Stimulated activated CD4-positive, alpha-beta T cell treated with anti-CD3 and anti-CD28 coated beads, Interleukin-2, amount 100 ng/mL, for 4 hours (primary cell): ENCODE measurements around the gene AMH.
"Not testable (repeated sequence)": the region's sequence is repeated elsewhere in the genome, so short reads cannot be mapped to it uniquely, and the experiment has no call there.

Source experiments
- DNase-seq: peaks from one replicate; pipeline ENCODE4 v3.0.0-alpha.2; 2020; ENCODE audit warnings: low read depth

AMH gene

DNA sequence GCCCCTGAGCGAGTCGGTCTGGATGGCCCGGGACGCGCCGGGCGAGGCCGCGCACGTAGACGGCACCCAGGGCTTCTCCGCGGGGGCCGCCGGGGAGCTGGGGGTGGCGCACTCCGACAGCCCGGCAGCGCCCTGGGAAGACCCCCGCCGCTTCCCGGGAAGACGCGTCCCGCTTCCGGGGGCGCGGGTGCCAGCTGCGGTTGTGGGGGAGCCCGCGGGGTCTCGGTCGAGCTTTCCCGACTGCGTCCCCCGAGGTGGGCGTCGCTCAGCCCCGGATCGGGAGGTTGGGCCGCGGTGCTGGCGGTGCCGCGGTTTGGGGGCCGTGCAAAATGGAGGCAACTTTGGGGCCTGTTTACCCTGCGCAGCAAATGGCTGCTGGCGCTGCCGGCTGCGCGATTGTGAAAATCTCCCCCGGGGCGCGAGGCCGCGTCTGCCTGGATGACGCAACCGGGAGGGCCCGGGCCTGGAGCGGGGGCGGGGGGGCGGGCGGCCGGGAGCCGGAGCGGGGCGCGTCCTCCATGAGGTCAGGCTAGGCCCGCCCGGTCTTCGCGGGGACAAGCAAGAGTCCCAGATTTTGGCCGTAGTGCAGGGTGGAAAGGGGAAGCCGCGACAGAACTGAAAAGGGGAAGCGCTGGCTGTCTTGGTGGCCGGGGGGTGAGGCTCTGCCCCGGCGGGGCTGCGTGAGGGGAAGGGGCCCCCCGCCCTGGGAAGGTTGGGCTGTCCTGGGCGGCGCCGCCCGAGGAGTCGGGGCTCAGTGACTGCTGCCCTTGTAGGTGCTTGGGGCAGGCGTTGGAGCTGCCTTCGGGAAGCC, 21.5 kb downstream of the AMH start:
- peak; percentile 69 for DNase-seq

DNA sequence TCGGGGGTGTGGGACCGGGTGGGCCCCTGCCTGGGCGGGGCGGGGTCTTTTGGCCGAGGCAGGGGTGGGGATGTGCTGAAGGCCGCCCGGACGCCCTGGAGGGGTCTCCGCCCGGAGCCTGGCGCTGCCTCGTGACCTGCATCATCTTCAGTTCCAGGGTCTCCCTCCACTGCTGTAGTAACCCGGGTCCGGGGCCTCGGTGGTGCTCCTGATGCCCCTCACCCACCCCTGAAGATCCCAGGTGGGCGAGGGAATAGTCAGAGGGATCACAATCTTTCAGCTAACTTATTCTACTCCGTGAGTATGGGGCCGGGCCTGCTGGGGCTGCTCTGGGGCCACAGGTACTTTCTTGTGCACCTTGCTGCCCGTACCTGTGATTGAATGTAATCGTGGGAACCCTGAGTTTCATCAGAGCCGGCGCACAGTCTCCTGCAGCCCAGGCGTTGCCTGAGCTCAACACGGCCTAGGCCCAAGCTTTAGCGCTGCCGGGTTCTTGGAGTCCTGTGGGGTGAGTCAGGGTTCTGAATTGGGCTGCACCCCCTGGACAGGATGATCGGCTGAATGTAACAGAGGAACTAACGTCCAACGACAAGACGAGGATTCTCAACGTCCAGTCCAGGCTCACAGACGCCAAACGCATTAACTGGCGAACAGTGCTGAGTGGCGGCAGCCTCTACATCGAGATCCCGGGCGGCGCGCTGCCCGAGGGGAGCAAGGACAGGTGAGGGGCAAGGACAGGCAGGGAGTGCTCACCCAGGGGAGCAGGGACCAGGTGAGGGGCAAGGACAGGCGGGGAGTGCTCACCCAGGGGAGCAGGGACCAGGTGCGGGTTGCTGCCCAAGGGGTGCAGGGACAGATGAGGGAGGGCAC, 22.3 kb downstream of the AMH start:
- no peak for DNase-seq

DNA sequence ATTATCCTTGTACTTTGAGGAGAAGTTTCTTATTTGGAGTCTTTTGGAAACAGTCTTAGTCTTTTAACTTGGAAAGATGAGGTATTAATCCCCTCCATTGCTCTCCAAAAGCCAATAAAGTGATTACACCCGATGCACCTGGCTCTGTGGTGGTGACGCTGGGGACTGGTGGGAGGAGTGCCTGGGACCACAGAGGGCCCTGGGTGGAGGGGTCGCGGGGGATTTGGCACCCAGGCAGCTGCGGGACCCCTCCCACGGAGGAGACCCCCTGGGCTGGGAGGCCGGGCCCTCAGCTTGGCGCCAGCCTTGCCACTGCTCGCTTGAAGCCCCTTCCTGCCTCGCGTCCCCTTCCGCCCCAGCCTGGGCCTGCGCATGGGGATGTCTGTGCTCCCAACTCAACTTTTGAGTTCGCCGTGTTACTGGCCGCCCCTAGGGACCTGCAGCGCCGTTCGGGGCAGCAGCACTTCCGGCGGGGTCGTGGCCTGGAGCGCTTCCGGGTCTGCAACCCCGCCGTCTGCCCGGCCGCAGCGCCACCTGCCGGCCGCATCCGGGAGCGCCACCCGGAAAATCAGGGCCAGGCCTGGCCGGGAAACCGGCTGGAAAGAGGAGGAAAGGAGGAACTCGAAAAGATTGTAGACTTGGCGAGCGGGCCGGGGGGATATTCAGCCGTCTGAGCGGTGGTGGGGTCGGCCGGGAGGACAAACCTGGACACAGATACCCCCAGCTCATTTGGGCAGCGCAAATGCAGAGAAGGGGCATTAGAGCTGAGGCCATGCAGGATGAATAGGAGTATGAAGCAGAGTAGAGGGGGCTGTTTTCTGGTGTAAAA, 24.4 kb downstream of the AMH start:
- no peak for DNase-seq

DNA sequence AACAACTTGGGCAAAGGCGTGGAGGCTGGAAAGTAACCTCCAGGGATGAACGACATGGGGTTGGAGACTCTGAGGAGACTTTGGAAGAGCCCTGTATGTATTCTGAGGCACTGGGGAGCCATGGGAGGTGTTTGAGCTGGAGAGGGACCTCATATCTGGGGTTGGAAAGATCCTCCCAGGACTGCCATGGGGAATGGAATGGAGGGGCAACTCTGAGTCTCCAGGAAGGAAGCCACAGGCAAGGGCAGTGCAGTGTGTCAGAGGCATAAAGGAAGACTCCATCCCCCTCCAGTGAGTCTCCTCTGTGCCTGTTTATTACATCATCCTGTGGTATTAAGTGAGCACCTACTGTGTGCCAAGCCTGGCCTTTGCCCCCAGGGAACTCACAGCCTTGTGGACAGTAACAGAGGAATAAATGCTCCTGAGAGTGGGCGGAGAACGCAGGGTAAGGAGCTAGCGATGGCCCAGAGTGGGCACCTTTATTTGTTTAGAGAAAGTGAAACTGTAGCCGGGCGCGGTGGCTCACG, 25.1 kb downstream of the AMH start:
- no peak for DNase-seq

DNA sequence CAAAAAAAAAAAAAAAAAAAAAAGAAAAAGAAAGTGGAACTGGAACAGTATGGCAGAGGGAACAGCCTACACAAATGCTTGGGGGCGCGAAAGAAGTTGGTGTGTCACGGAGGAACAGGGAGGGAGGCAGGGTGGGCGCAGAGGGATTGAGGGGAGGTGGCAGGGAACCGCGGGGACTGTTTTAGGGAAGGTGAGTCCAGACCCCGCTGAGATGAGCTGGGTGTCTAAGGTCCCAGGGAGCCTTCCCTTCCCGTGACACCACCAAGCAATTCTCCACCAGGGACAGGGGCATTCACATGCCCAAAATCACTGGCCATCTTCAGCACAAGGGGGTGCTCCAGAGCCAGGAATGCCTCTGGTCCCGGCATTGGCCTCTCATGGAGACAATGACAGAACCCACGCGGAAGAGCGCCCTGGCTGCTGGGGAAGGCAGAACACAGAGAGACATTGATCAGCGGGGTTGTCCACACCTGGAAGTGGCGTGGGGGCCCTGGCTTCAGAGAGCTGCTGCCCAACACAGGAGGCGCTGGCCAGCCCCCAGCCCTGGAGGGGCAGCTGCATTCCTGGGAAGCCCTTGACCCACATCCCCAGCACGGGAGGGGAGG, 25.9 kb downstream of the AMH start:
- DNase-seq = no peak

DNA sequence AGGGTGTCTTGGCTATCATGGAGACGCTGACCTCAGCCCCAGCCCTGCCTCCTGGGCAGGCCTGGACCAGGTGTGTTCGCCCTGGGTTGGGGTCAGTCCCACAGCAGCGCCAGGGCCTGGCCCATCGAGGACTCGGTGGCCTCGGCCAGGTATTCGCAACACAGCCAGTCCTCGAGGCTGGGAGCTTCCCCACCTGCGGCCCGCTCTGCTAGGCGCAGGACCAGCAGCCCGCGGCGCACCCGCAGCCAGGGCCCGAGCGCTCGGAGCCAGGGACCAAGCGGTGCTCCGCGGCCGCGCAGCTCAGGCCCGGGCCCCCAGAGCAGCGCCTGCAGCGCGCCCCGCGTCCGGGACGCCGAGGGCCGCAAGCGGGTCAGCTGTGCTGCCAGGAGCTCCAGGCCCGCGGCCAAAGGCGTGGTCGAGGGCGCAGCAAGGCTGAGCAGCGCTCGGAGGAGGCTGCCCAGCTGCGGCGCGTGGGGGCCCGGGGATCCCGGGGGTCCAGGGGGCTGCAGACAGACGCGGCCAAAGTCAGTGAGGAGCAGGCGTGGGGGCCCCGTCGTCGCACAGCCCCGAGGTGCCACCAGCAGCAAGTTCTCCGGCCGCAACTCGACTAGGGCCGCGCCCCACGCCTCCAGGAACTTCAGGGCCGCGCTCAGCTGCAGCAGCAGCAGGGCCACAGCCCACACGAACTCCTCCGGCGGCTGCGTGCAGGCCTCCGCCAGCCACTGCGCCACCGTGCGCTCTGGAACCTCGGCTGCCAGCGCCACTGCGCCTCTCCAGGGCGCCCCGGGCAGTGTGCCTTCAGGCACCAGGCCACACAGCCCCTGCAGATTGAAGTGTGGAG, 26.7 kb downstream of the AMH start:
- no peak for DNase-seq

DNA sequence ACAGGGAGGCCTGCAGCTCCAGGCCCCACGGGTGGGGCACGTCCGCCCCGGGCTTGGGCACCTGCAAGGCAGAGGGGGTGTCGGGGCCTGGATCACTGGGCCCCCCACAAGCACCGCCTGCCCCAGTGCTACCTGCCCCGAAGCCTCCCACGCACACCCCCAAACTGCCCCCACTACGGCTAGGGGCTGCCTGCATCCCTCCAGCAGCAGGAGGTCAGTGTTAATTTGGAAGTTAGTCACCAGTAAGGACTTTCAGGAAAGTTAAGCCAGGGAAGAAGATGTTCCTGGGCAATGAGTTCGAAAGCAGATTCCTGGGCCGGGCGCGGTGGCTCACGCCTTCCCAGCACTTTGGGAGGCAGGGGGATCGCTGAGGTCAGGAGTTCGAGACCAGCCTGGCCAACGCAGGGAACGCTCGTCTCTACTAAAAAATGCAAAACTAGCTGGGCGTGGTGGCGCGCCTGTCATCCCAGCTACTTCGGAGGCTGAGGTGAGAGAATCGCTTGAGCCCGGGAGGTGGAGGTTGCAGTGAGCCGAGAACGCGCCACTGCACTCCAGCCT, 27.4 kb downstream of the AMH start:
- no peak for DNase-seq

DNA sequence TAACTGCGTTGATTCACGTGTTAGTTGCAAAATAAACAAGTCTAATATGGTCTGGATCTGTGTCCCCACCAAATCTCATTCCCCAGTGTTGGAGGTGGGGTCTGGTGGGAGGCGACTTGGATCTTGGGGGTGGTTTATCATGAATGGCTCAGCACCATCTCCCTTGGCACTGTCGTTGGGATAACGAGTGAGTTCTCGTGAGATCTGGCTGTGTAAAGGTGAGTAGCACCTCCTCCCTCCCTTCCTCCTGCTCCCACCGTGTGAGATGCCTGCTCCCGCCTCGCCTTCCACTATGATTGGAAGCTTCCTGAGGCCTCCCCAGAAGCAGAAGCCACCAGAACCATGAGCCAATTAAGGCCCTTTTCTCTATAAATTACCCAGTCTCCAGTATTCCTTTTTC, 28.0 kb downstream of the AMH start:
- no peak for DNase-seq

DNA sequence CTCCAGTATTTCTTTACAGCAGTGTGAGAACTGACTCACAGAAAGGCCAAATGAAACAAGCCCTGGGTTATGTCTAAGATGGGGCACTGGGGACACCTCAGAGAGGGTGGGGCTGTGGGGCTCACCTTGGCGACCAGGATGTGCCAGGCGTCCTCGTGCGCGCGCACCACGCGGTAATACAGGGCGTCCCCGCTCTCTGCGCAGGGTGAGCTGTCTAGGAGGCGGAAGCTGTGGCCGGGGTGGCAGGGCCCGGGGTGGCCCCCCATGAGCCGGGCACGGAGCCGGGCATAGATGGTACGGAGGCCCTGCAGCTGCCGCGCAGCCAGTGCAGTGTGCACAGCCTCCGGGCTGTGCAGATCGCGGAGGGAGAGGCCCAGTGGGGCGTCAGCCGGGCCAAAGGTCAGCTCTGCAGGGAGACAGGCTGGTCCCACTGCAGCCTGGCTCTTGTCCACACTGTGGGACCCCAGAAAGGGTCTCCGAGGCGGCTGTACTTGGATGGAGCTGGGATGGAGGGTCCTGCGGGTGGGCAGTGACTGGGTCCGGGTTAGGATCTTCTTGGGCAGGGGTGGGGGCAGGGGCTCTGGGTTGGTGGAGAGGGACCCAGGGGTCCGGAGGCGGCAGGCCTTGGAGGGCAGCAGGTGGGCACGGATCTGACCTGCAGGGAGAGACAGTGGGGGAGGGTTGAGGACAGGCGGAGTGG, 29.5 kb downstream of the AMH start:
- DNase-seq = no peak

DNA sequence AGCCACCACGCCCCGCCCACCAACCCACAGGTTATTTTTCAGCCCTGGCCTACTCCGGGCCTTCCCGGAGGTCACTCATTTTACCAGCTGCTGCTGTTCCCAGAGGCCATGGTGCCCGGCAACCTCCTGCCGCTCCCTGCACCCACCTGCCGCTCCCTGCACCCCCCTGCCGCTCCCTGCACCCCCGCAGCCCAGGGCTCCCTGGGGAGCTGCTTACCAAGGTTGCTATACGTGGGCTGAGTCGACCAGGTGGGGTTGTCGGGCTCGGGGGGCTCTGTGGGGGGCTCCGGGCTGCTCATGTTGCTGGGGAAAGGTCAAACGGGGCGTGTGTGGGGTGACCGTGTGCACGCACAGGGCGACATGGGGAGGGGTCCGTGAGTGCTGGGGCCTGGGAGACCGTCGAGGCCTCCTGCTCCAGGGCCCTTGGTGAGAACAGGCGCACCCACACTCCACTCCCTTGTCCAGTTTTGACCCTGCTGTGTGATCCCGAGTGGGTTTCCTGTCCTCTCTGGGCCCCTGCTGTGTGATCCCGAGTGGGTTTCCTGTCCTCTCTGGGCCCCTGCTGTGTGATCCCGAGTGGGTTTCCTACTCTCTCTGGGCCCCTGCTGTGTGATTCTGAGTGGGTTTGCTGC, 31.6 kb downstream of the AMH start:
- DNase-seq = no peak

DNA sequence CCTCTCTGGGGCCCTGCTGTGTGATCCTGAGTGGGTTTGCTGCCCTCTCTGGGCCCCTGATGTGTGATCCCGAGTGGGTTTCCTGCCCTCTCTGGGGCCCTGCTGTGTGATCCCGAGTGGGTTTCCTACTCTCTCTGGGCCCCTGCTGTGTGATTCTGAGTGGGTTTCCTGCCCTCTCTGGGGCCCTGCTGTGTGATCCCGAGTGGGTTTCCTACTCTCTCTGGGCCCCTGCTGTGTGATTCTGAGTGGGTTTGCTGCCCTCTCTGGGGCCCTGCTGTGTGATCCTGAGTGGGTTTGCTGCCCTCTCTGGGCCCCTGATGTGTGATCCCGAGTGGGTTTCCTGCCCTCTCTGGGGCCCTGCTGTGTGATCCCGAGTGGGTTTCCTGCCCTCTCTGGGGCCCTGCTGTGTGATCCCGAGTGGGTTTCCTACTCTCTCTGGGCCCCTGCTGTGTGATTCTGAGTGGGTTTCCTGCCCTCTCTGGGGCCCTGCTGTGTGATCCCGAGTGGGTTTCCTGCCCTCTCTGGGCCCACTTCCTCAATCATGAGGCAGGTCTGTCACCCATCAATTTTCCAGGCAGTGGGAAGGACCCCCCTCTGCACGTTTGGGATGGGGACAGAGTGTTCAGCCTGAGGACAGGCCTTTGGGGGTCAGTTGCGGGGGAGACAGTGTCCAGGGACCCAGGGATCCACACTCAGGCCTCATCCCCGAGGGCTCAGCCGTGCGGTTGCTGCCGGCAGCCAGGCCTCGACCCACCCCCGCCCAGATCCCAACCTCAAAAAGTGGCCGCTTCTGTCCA, 32.3 kb downstream of the AMH start:
- DNase-seq = not testable (repeated sequence)

DNA sequence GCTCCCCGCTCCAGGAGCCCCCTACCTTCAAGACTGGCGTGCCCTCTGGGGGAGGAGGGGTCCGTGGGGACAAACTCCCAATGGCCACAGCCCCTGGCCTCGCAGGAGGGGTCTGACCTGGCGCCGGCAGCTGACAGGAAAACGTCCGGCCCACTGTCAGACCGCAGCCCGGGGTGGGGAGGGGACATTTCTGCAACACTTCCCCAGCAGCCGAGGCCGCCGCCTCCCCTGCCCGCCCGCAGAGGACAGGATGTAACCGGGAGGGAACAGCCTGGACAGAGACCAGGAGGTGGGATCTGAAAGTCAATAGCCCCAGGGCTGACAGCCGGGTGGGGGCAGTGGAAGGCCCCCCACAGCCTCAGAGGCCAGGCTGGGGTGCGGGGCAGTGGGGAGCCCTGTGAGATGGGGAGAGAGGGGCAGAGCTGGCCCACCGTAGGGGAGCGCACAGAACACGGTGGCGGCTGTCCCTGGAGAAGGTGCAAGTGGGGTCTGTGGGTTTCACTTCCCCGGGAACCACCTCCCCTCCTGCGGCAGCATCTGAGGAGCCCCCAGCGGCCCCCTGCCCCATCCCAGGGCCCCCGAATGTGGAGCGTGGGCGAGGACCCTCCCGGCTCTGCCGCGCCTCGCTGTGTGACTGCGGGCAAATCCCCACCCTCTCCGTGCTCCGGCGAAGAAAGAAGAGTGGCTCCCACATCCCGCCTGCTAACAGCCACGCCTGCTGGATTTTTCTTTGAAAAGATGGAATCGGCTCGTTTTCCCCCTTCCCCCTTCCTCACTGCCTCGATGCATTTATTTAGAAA, 33.1 kb downstream of the AMH start, which contains the start of gene PEAK3:
TSS of gene PEAK3 (minus strand) at position 114 of the 800 bp plus-strand sequence. CDS start 1,244 bp downstream, outside the sequence.
- no peak for DNase-seq

DNA sequence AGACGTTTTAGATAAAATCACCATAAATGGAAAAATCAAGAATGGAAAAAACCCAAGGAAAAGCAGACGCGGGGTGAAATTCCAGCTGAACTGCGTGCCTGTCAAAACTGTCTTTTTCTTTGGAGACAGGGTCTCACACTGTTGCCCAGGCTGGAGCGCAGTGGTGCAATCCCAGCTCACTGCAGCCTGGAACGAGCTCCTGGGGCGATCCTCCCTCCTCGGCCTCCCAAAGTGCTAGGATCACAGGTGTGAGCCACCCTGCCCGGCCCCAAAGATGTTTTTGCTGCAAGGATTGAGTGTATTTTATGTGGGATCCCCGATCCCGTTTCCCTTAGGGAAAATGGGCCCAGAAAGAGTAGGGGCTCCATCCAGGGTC, 33.7 kb downstream of the AMH start:
- DNase-seq = no peak

DNA sequence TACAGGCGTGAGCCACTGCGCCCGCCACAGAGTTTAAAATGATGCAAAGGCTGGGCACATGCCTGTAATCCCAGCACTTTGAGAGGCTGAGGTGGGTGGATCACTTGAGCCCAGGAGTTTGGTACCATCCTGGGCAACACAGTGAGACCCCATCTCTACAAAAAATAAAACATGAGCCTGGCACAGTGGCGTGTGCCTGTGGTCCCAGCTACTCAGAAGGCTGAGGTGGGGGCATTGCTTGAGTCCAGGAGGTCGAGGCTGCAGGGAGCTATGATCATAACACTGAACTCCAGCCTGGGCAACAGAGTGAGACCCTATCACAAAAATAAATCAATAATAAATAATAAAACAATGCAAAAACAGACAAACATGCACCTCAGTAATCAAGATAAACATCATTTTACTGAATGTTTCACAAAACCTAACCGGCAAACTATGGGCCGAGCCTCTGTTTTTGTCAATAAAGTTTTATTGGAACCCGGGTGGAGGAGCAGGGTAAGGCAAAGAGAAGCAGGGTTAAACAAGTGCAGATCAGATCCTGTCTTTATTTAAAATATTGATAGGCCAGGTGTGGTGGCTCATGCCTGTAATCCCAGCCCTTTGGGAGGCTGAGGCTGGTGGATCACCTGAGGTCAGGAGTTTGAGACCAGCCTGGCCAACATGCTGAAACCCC, 34.8 kb downstream of the AMH start:
- no peak for DNase-seq

DNA sequence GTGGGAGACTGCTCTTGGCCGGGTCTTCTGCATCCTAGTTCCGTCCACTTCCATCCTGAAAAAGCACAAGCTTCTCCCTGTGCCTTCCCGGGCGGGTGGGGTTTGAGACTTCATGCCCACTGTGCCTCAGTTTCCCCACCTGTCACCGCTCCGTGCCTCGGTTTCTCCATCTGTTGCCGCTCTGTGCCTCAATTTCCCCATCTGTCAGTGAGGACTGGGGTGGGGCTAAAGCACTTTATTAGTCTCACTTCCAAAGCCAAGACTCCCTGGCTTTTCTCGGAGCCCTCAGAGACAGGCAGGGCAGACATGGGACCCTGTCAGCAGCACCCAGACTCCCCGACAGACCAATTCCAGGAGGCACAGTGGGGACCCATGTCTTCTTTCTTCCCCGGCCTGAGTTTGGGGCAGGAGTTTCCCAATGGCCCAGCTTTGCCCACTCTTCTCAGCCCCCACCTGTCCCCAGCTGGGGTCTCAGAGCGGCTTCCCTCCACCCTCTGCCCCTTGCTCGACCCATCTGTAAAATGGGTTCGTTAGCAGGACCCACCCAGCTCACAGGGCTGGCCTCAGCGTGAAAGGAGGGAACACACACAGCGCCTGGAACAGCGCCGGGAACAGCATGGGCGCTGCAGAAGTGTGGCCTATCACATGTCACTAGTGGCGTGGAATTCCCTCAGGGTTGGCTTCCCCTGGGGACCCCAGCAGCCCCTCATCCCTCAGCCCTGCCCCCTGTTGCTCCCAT, 37.4 kb downstream of the AMH start:
- DNase-seq = no peak
